GM21423 (cell line): ENCODE results near the gene BMP10.

ENCODE experiments used
- ATAC-seq: cut with Tn5 transposase; IDR thresholded peaks from one replicate; pipeline ENCODE4 v1.9.1; 2021; ENCODE audit warnings: mild to moderate bottlenecking, moderate library complexity; ENCODE audit not compliant: unreplicated experiment

Gene BMP10

GRCh38 chr2:68853915-68854314, 17.3 kb downstream of the BMP10 start:
- no peak for ATAC-seq

GRCh38 chr2:68853035-68853434, 18.2 kb downstream of the BMP10 start:
- ATAC-seq: no peak

DNA sequence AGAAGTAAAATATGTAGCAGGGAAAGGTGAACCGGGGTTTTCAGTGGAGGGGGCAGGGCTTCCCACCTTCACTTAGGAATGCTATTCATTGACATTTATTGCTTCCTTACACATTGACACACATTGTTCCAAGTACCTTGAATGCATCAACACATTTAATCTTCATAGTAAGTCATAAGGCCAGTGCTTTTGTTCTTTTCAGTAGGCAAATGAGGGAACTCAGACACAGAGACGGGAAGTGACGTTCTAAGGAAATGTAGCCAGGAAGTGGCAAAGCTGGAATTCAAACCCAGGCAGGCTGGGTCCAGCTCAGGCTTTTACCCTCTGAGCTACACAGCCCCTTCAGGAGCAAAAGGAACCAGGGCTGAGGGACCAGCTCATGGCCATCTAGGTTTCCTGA, 20.7 kb downstream of the BMP10 start:
- no peak for ATAC-seq

DNA sequence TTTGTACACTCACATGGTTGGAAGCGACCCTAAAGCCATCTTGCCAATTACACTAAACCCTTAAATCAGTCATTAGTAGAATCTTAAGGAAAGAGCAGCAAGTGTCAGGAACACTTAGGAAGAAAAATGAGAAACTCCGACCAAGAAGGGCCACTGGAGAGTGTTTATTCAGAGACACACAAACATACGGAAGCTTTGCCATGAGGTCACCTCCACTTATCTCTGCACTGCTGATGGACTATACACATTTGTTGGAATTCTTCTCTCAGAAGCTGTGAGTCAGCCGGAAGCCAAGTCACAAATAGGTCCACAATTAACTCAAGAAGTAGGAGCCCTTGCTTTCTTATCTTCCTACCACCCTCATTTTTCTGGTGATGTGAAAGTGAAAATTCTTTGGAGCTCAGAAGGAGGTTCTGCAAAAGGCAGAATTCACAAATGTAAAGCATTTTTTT, 21.6 kb downstream of the BMP10 start:
- ATAC-seq: no peak

DNA sequence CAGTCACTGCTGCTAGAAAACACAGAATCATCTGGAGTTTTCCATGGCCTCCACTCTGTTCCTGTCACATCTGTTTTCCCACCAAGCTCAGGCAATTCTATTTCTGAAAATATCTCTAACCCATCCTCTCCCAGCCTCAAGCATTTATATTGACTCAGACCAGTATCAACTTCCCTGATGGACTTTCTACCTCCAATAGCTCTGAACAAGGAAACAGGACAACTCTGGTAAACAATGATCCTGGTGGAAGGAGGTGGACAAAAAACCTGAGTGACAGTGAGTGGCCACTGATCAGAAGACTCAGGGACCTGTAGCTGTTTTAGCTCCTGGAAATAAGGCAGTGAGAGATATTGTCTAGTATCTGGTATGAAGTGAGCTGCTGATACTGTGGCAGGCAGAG, 23.4 kb downstream of the BMP10 start:
- ATAC-seq: no peak

DNA sequence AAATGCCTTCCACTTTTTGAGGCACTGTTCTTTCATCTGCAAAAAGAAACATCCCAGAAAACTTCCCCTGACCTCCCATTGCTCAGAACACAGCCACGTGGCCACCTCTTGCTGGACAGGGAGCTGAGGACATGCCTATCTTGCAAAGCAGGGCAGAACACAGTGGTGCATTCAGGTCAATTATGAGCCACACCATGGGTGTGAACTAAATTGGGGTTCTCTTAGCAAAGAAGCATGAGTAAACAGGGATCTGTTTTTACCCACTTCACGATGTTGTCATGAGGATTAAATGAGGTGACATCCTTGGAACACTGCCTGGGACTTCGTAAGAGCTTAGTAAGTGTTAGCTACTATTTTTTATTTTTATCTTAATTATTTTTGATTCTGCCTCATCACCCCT, 25.1 kb downstream of the BMP10 start:
- no peak for ATAC-seq

- no peak for ATAC-seq
These were observed 26.2 kb downstream of the BMP10 start for GRCh38 chr2:68845043-68845442.

DNA sequence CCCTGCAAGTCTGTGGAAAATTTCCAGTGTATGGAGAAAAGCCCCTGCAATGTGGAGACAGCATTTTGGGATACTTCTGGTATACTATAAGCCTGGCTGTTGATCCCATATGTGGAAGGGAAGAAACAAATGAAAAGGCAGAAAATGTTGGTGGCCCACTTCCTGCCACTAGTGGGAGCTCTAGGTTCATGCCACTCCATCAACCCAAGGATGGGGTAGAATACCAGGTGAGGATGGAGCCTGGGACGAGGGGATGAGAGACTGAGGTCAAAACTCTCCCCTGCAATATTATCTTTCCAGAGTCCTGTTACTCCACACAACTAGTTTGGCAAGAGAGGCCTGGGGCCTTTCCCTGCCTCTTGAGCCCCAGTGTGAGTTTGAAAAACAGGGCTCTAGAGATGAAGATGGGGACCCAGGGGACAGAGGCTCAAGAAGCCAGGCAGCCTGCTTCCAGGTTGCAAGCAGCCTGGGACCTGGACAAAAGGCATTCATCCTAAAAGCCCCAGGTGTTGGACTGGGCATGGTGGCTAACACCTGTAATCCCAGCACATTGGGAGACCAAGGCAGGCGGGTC, 31.9 kb downstream of the BMP10 start:
- no peak for ATAC-seq

DNA sequence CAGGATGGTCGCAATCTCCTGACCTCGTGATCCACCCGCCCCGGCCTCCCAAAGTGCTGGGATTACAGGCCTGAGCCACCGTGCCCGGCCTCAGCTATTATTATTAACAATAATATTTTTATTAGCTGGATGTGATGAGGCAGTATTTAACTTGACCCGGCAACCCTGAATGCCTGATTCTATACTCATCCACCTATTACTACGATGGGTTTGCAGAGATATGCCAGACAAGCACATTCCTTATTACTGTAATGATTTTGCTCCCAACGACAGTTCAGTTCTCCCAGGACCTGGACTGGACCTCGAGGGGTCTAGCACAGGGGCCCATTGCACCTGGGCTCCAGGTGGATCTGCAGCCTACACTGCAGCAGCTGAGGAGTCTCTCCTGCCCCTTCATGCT, 32.6 kb downstream of the BMP10 start:
- ATAC-seq: no peak

DNA sequence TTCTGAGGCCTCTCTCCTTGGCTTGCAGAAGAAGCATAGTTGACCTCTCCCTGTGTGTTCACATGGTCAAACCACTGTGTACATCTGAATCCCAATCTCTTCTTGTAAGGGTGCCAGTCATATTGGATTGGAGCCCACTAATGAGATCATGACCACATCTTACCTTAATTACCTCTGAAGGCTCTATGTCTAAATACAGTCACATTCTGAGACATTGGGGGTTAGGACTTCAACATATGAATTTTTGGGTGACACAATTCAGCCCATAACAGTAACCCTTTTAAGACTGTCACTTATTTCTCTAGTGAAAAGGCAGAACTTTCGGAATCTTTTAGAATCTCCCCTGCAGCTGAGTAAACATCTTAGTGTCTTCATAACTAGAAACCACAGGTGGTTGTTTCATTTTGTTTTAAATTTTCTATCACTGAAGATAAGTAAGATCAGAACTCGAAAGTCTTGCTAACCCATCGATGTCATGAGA, 33.3 kb downstream of the BMP10 start:
- no peak for ATAC-seq

- ATAC-seq: peak; percentile 32
These were observed 33.9 kb downstream of the BMP10 start for GRCh38 chr2:68837164-68837860.

GRCh38 chr2:68835621-68836020, 35.6 kb downstream of the BMP10 start:
- no peak for ATAC-seq

DNA sequence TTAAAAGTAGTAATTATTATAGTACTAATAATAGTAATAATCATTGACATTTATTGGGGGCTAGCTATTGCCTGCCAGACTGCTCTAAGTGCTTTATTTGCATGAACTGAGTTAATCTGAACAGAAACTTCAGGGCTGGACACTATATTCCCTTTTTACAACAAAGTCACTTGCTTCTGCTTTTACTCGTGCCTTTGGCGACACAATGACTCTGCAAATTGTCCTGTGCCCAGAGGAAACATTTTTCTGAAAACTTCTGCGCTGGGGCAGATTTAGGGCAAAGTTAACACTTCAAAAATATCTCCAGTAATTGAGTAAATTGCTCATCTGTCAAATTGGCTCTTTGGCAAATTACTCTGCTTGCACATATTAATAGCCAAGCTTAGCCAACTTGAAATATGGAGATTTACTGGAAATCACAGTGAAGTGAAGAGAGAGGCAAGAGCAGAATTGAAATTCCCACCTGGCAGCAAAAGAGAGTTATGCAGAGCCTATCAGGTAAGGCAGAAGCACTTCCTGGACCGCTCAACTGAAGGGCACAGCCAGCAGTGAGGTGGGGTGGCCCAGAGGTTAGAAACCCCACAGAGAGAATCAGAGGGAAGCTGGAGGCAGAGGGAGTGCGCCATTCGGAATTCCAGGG, 36.3 kb downstream of the BMP10 start:
- no peak for ATAC-seq

- no peak for ATAC-seq
These were observed 38.0 kb downstream of the BMP10 start for GRCh38 chr2:68833162-68833561.

DNA sequence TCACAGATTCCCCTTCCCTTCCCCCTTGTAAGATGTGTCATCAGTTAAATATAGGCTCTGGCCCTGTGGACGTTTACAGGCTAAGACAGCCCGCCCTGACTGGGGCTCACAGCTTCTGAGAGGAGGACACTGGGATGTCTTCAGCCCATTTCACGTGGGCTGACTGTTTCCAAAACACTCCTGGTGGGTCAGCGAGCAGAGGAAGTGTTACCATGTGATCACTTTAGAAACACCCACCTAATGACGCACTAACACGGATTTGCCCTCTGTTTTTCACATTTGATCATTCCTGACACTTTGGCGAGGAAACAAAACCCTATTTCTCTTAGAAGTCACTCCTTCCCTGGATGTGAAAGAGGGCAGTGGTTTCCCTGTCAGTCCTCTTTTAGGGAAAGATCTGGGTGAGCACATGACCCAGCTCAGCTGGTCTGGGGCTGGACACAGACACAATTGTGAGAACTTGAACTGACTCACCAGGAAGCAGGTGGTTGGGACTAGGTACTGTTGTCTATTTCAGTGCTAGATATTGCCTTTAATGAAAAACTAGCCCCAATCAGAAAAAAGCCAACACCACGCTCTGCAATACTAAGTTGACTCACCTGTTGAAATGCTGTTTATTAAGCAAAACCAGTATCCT, 38.8 kb downstream of the BMP10 start:
- ATAC-seq: peak; percentile 65

- ATAC-seq: no peak
These were observed 39.4 kb downstream of the BMP10 start for GRCh38 chr2:68831686-68832232.

GRCh38 chr2:68829749-68830148, 41.4 kb downstream of the BMP10 start:
- ATAC-seq: no peak

- no peak for ATAC-seq
These were observed 42.1 kb downstream of the BMP10 start for GRCh38 chr2:68828887-68829708.

DNA sequence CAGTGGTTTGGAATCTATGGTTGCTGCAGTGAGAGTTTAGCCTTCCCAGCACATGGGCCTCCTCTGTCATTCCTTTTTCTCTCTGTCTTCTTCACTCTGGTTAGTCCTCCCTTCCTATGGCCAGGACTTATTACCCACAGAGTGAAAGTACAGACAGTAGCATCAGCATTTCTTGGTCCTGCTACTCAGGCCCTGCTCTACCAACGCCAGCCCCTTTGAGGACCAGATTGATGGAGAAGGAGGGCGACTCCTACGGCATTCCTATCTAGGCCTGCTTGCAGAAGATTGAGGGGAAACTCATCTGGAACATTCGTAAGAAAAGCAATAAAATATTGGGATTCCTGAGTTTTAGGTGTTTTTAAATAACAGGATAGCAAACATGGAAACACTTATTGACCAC, 43.5 kb downstream of the BMP10 start:
- no peak for ATAC-seq

- ATAC-seq: no peak
These were observed 45.3 kb downstream of the BMP10 start for GRCh38 chr2:68825866-68826265.

DNA sequence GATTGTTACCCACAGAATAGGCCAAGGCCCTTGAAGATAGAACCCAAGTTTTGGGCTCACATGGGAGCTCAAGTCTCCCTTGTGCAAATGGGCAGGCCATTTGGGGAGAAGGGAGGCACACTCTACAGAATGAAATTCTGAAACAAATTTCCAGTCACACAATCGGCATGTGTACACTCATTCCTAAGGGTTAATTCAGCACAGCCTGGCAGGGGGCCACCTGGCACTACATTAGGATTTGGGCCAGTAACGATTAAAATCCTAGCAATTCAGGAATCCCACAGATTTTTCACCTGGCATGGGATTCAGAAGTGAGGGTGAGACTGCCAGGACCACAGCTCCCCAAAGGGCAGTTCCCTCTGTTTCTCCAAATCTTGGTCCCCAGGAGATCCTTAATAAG, 46.4 kb downstream of the BMP10 start:
- no peak for ATAC-seq
